Activated T-cell treated with anti-CD3 and anti-CD28 coated beads, Interleukin-2, amount 50 U/mL, for 72 hours (primary cell): Measurements from ENCODE around the gene MYLK3. TPM values are rescaled to one million over a fixed set of nuclear protein-coding genes. Genes with fewer than 3 reads are reported as not detected.

Experiments
- ATAC-seq, 2 donors: fragments of 150-1000 bp; cut with Tn5 transposase; replicated peaks in 1 of 2; 2 replicates each; pipeline ENCODE4 v1.10.0; 2021; ENCODE audit warnings: moderate library complexity in 2 of 2, mild to moderate bottlenecking in 1 of 2
- DNase-seq, 2 donors: peaks; one replicate each; pipeline ENCODE4 v3.0.0; 2021 to 2022; ENCODE audit warnings: mixed read lengths in 1 of 2
- H3K27ac Mint-ChIP-seq: one replicate; pipeline ENCODE4 v1.8.0; 2022; ENCODE audit warnings: mild to moderate bottlenecking, moderate library complexity, mixed read lengths
- H3K27me3 Mint-ChIP-seq: one replicate; pipeline ENCODE4 v1.8.0; 2022; ENCODE audit warnings: low read depth, mixed read lengths
- H3K36me3 Mint-ChIP-seq, 2 donors: one replicate each; pipeline ENCODE4 v1.8.0; 2022; ENCODE audit warnings: mixed read lengths in 2 of 2, mild to moderate bottlenecking in 1 of 2; ENCODE audit not compliant: insufficient read depth in 2 of 2
- H3K4me1 Mint-ChIP-seq: one replicate; pipeline ENCODE4 v1.8.0; 2022; ENCODE audit warnings: low read depth, mixed read lengths
- H3K4me3 Mint-ChIP-seq, 2 donors: one replicate each; pipeline ENCODE4 v1.8.0; 2022; ENCODE audit warnings: mild to moderate bottlenecking in 2 of 2, mixed read lengths in 2 of 2, moderate library complexity in 2 of 2
- H3K9me3 Mint-ChIP-seq, 2 donors: one replicate each; pipeline ENCODE4 v1.8.0; 2022; ENCODE audit warnings: mixed read lengths in 2 of 2
- total RNA-seq, 2 donors: library from RNA; stranded (reverse); gene quantifications; one replicate each; pipeline ENCODE4 v1.2.3, GENCODE V29; 2022

The MYLK3 gene
- total RNA-seq, 2 donors from 2014 or later: 0.81 to 1.7 TPM

DNA sequence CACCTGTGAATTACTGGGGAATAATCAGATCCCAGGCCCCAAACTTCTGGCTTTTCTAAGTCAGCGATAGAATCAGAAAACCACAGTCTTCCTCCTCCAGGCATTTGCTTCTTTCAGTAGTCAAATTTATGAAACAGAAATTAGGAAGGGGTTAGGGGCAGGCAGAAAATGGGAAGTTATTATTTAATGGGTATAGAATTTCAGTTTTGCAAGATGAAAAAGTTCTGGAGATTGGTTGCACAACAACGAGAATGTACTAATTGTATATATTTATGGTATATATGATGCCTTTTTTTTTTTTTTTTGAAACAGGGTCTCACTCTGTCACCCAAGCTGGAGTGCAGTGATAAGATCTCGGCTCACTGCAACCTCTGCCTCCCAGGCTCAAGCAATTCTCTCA is 35.2 kb downstream of the MYLK3 start:
- Mint-ChIP-seq H3K4me1 (no peaks in the 10 kb centered on the region), H3K27ac (no peak overlapping the region), H3K4me3 (no peak overlapping the region), H3K27me3 (no peaks in the 10 kb centered on the region), H3K36me3 (no peaks in the 10 kb centered on the region), H3K9me3 (no peaks in the 10 kb centered on the region)
- no peak for ATAC-seq
- DNase-seq: no peak

DNA sequence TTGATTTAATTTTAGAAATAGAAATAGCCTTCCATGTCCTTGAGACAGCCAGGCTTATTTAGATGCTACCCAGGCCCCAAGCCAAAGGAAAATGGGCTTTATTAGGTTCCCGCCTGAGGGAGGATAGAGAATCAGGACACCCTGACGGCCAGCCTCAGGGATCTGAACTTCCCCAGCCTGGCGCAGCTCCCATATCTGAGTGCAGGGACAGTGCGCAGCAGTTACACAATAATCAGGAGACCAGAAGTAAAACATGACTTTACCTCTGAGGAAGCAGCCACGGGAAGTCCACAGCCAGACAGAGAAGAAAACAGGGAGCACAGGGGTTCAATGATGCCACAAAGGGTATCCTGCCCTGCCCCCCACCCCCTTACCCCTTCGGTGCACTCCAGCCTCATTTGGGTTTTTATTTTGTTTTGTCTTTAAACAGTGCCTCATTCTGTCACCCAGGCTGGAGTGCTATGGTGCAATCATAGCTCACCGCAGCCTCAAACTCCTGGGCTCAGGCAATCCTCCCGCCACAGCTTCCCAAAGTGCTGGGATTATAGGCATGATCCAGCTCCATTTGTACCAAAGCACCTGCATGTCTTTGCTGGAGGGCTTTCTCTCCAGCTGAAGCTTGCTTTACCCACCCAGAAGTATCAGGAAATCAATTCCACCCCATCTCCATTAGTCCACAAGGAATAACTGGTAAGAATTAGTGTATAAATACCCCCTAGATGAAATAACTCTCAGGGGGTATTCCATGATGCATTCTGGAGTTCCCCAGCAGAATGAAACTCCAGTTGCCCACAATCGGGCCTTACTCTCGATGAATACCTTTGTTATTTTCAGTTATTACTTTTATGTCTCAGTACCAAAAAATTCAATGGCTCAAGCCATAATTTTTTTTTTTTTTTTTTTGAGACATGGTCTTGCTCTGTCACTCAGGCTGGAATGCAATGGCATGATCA is 36.8 kb downstream of the MYLK3 start:
- Mint-ChIP-seq H3K27ac (peak overlapping the region; percentile 51), H3K4me1 (no peaks in the 10 kb centered on the region), H3K27me3 (no peaks in the 10 kb centered on the region), H3K4me3 (no peak overlapping the region), H3K36me3 (no peaks in the 10 kb centered on the region), H3K9me3 (no peaks in the 10 kb centered on the region)
- ATAC-seq (no peak), DNase-seq (no peak)

DNA sequence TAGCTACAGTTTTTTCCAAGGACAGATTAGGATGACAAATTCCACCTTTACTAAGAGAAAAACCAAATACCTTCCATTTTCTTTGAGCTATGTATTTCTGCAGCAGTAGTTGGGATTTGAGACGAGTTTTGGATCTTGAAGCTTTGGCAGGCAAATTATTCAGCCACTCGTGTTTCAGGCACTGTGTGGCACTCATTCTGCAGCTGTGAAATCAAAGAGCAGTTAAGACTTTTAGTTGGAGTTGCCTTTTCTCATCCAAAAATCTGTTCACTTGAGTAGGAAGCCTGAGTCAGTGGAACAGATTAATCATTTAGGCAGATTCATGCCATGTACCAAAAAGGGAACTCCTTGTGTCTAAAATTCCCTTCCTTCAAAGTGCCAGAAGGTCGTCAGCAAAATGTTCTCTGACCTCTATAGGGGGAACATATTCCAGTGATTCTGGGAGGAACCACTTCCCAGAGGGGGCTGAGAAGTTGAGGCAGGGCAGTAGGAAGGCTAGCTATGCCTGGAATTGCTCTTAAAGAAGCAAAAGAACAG is 38.6 kb downstream of the MYLK3 start:
- ATAC-seq: no peak
- no peak for DNase-seq
- Mint-ChIP-seq H3K27me3 (no peaks in the 10 kb centered on the region), H3K27ac (no peak overlapping the region), H3K36me3 (no peaks in the 10 kb centered on the region), H3K4me3 (no peak overlapping the region), H3K9me3 (no peaks in the 10 kb centered on the region), H3K4me1 (no peaks in the 10 kb centered on the region)

DNA sequence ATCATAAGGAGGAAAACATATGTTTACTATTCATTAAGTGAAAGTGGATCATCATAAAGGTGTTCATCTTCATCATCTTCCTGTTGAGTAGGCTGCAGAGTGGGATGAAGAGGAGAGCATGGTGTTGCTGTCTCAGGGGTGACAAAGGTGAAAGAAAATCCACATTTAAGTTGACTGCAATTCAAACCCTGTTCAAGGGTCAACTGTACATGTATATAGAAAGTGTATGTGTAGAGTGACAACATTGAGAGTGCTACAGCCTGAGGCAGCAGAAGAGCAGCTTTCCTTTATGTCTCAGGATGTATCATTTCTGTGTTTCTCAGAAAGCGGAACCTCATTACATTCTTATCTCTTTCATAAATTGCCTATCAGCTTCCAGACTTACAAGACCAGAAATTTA is 41.5 kb downstream of the MYLK3 start:
- ATAC-seq (peak; percentile 31 to 76), DNase-seq (no peak)
- no peak overlapping the region for H3K4me3 Mint-ChIP-seq
- H3K27ac Mint-ChIP-seq: no peak overlapping the region
- H3K4me1 Mint-ChIP-seq: no peaks in the 10 kb centered on the region
- peaks cover 0 to 4% of the 10 kb centered on the region in 2 donors for H3K36me3 Mint-ChIP-seq
- H3K27me3 Mint-ChIP-seq: no peaks in the 10 kb centered on the region
- H3K9me3 Mint-ChIP-seq: no peaks in the 10 kb centered on the region

DNA sequence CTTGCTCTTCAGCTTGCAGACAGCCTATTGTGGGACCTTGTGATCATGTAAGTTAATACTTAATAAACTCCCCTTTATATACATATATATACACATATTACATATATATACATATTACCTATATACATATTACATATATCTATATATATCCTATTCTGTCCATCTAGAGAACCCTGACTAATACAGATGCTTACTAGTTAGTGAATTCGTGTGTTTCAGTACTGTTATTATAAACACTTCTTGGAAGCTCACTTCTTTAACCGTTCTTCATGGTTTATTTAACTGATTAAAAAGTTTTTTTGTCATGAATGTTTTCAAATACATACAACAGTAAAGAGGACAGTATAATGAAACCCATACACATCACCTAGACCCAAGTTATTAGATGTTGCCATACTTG is 46.1 kb downstream of the MYLK3 start:
- no peaks in the 10 kb centered on the region for H3K9me3 Mint-ChIP-seq
- ATAC-seq (no peak), DNase-seq (no peak)
- no peaks in the 10 kb centered on the region for H3K4me1 Mint-ChIP-seq
- no peak overlapping the region for H3K4me3 Mint-ChIP-seq
- peaks cover under 1 to 10% of the 10 kb centered on the region in 2 donors for H3K36me3 Mint-ChIP-seq
- H3K27me3 Mint-ChIP-seq: no peaks in the 10 kb centered on the region
- no peak overlapping the region for H3K27ac Mint-ChIP-seq

DNA sequence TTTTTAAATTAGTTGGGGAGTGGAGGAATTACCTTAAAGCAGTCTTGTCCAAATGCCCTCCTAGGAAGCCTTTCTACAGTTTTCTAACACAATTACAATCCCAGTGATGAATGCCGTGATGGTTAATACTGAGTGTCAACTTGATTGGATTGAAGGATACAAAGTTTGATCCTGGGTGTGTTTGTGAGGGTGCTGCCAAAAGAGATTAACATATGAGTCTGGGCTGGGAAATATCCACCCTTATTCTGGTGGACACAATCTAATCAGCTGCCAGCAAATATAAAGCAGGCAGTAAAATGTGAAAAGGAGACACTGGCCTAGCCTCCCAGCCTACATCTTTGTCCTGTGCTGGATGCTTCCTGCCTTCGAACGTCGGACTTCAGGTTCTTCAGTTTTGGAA is 46.5 kb downstream of the MYLK3 start:
- no peak for ATAC-seq
- no peaks in the 10 kb centered on the region for H3K4me1 Mint-ChIP-seq
- H3K27ac Mint-ChIP-seq: no peak overlapping the region
- H3K27me3 Mint-ChIP-seq: no peaks in the 10 kb centered on the region
- H3K36me3 Mint-ChIP-seq: peaks cover 2 to 11% of the 10 kb centered on the region in 2 donors
- no peak for DNase-seq
- H3K4me3 Mint-ChIP-seq: no peak overlapping the region
- no peaks in the 10 kb centered on the region for H3K9me3 Mint-ChIP-seq

DNA sequence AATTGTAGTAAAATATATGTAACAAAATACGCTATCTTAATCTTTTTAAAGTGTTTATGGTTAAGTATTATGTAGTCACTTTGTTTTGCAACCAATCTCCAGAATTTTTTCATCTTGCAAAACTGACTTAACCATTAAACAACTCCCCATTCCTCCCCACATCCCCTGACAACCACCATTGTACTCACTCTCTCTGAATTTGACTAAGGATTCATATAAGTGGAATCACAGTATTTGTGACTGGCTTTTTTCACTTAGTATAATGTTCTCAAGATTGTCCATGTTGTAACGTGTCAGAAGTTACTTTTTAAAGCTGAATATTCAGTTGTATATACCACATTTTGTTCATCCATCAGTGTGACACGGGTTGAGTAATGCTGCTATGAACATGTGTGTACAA is 48.1 kb downstream of the MYLK3 start:
- H3K36me3 Mint-ChIP-seq: peaks cover 6 to 21% of the 10 kb centered on the region in 2 donors
- H3K4me3 Mint-ChIP-seq: no peak overlapping the region
- H3K9me3 Mint-ChIP-seq: no peaks in the 10 kb centered on the region
- H3K27ac Mint-ChIP-seq: no peak overlapping the region
- H3K27me3 Mint-ChIP-seq: no peaks in the 10 kb centered on the region
- ATAC-seq: peak in 1 of 2 donors; percentile 33
- no peaks in the 10 kb centered on the region for H3K4me1 Mint-ChIP-seq
- no peak for DNase-seq

DNA sequence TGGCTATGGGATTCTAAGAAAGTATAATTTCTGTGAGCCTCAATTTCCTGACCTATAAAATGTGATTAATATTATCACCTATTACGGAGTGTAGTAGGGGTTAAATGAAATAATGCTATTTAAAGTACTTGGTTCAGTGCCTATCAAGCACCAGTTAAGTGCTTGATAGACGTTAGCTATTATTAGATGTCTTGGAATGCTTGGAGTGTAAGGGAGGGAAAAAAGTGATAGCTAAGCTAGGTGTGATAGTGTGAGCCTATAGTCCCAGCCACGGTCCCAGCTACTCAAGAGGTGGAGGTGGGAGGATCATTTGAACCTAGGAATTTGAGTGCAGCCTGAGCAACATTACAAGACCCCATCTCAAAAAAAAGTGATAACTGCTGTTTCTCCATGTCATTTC is 51.2 kb downstream of the MYLK3 start:
- no peaks in the 10 kb centered on the region for H3K9me3 Mint-ChIP-seq
- DNase-seq: no peak
- no peaks in the 10 kb centered on the region for H3K27me3 Mint-ChIP-seq
- ATAC-seq: no peak
- no peak overlapping the region for H3K4me3 Mint-ChIP-seq
- H3K4me1 Mint-ChIP-seq: peaks cover 3% of the 10 kb centered on the region
- H3K27ac Mint-ChIP-seq: no peak overlapping the region
- peaks cover 9 to 33% of the 10 kb centered on the region in 2 donors for H3K36me3 Mint-ChIP-seq

DNA sequence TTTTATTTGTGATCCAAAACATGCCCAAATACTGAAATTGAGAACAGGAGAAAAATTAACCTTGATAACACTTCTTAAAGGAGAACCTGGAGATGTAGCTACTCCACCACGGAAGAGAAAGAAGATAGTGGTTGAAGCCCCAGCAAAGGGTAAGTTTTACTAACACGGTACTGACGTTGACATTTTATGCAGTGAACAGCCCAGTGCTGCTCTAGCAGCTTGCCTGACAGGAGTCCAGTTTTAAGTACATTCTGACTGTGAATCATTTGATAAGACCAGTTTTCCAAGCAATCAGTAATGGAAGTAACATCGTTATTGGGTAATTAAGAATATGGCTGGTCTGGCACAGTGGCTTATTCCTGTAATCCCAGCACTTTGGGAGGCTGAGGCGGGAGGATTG is 52.2 kb downstream of the MYLK3 start:
- H3K27me3 Mint-ChIP-seq: no peaks in the 10 kb centered on the region
- peaks cover 13% of the 10 kb centered on the region for H3K4me1 Mint-ChIP-seq
- no peaks in the 10 kb centered on the region for H3K9me3 Mint-ChIP-seq
- peaks cover 15 to 41% of the 10 kb centered on the region in 2 donors for H3K36me3 Mint-ChIP-seq
- H3K4me3 Mint-ChIP-seq: no peak overlapping the region
- DNase-seq (no peak), ATAC-seq (no peak)
- H3K27ac Mint-ChIP-seq: no peak overlapping the region

DNA sequence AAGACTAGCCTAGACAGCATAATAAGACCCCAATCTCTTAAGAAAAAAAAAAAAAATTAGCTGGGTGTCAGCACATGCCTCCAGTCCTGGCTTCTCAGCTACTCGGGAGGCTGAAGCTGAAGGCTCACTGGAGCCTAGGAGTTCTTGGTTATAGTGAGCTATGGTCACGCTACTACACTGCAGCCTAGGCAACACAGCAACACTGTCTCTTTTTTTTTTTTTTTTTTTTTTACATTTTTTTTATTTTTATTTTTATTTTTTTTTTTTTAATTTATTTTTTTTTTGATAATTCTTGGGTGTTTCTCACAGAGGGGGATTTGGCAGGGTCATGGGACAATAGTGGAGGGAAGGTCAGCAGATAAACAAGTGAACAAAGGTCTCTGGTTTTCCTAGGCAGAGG is 54.5 kb downstream of the MYLK3 start:
- DNase-seq: no peak
- H3K9me3 Mint-ChIP-seq: no peaks in the 10 kb centered on the region
- peaks cover 15 to 41% of the 10 kb centered on the region in 2 donors for H3K36me3 Mint-ChIP-seq
- H3K4me1 Mint-ChIP-seq: peaks cover 13% of the 10 kb centered on the region
- no peak for ATAC-seq
- no peak overlapping the region for H3K4me3 Mint-ChIP-seq
- no peak overlapping the region for H3K27ac Mint-ChIP-seq
- no peaks in the 10 kb centered on the region for H3K27me3 Mint-ChIP-seq

DNA sequence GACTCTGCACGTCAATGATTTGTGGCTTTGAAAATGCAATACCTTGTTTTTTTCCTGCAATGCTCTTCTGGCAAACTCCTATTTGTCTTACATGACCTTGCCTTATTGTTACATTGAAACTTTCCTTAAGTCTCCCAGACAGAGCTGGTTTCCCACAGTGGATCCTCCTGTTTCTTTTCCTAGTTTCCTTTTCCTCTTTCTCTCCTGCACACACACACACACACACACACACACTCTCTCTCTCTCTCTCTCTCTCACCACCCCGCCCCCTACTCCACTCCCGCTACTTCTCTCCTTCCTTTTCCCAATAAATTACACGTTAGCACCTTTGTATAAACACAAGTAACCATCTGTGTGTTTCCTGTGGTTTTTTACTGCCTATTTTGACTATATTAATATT is 56.4 kb downstream of the MYLK3 start:
- no peaks in the 10 kb centered on the region for H3K9me3 Mint-ChIP-seq
- H3K27me3 Mint-ChIP-seq: no peaks in the 10 kb centered on the region
- DNase-seq (no peak), ATAC-seq (no peak)
- H3K4me3 Mint-ChIP-seq: no peak overlapping the region
- H3K36me3 Mint-ChIP-seq: peaks cover 13 to 34% of the 10 kb centered on the region in 2 donors
- peak overlapping the region; percentile 59 for H3K27ac Mint-ChIP-seq
- H3K4me1 Mint-ChIP-seq: peaks cover 28% of the 10 kb centered on the region

DNA sequence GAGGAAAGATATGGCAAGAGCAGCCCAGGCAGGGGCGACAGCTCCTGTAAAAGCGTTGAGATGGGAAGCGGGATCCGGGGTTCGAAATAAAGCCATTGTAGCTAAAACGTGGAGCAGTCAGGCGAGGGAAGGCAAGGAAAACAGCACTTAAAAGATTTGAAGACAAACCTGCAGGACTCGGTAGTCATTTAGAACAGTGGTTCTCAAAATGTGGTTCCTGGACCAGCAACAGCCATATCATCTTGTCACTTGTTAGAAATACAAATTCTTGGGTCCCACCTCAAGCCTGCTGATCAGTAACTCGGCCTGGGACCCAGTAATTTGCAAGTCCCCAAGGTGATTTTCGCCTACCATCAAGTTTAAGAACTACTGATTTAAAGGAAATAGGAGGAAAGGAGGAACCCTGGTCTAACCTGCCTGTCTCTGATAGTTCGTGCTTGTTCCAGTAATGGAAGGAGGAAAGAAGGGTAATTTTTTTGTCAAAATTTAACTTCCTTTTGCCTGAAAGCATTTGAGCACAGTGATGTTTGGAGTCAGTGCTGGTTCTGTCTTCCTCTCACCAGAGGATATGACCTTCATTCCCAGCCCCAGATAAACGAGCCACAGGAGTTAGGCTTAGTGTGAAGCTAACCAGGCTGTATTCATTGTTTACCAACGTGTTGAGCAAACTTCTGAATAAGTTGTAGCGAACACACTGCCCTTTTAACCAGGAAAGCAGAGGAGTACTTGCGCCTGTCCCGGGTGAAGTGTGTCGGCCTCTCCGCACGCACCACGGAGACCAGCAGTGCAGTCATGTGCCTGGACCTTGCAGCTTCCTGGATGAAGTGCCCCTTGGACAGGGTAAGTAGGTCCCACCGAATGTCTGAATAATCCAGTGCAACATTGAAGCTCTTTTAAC is 57.6 kb downstream of the MYLK3 start:
- Mint-ChIP-seq H3K27me3 (no peaks in the 10 kb centered on the region), H3K9me3 (no peaks in the 10 kb centered on the region), H3K27ac (no peak overlapping the region), H3K4me3 (no peak overlapping the region), H3K36me3 (peaks cover 9 to 28% of the 10 kb centered on the region in 2 donors), H3K4me1 (peaks cover 37% of the 10 kb centered on the region)
- ATAC-seq: no peak
- DNase-seq: no peak
